Liver (tissue), 9 donors: ENCODE data around the gene HEXIM1. TPM values are rescaled to one million over a fixed set of nuclear protein-coding genes. Genes with fewer than 3 reads are reported as not detected.

ENCODE experiments used
- DNase-seq: peaks from one replicate; pipeline ENCODE4 v3.0.0-alpha.2; 2017; ENCODE audit warnings: low spot score
- H3K27ac ChIP-seq, 2 donors: one replicate each; pipeline ENCODE4 v1.7.0; 2013; ENCODE audit warnings: inconsistent platforms in 2 of 2, low read length in 2 of 2, control low read depth in 1 of 2, low read depth in 1 of 2, mild to moderate bottlenecking in 1 of 2
- H3K27me3 ChIP-seq, 4 donors: one replicate each; pipeline versions ENCODE4 v1.6.1 to v1.7.0; 2013; ENCODE audit warnings: low read length in 3 of 4, inconsistent platforms in 1 of 4, mild to moderate bottlenecking in 1 of 4, moderate library complexity in 1 of 4; ENCODE audit not compliant: control insufficient read depth in 4 of 4, insufficient read depth in 4 of 4
- H3K36me3 ChIP-seq, 4 donors: one replicate each; pipeline versions ENCODE4 v1.6.1 to v1.7.0; 2013; ENCODE audit warnings: low read length in 3 of 4, mild to moderate bottlenecking in 3 of 4, low read depth in 1 of 4, moderate library complexity in 1 of 4; ENCODE audit not compliant: control insufficient read depth in 4 of 4, insufficient read depth in 3 of 4
- H3K4me1 ChIP-seq, 4 donors: one replicate each; pipeline versions ENCODE4 v1.6.1 to v1.7.0; 2013; ENCODE audit warnings: low read length in 3 of 4, mild to moderate bottlenecking in 3 of 4, moderate library complexity in 1 of 4; ENCODE audit not compliant: control insufficient read depth in 4 of 4, insufficient read depth in 4 of 4
- H3K4me3 ChIP-seq, 3 donors: one replicate each; pipeline versions ENCODE4 v1.6.1 to v1.7.0; 2013; ENCODE audit warnings: low read length in 3 of 3, control low read depth in 1 of 3, low read depth in 1 of 3, mild to moderate bottlenecking in 1 of 3
- H3K9ac ChIP-seq, 2 donors: one replicate each; pipeline ENCODE4 v1.7.0; 2013; ENCODE audit warnings: low read length in 2 of 2, mild to moderate bottlenecking in 2 of 2, moderate library complexity in 2 of 2, control low read depth in 1 of 2, low read depth in 1 of 2
- H3K9me3 ChIP-seq, 4 donors: one replicate each; pipeline versions ENCODE4 v1.6.1 to v1.7.0; 2013; ENCODE audit warnings: low read length in 3 of 4; ENCODE audit not compliant: control insufficient read depth in 4 of 4
- CTCF ChIP-seq: fragments of 150-350 bp; IDR thresholded peaks from 2 replicates; pipeline ENCODE4 v1.5.1; 2017; ENCODE audit warnings: improper control_type of control experiment, low read depth, low read length; ENCODE audit not compliant: missing input control
- EGR1 ChIP-seq, 2 donors: IDR thresholded peaks; 2 replicates each; pipeline ENCODE4 v1.6.1; 2016 to 2018; ENCODE audit warnings: antibody characterized with exemption in 2 of 2, low read depth in 2 of 2
- FOXA1 ChIP-seq: IDR thresholded peaks from 2 replicates; pipeline ENCODE4 v1.6.1; 2016; ENCODE audit warnings: antibody characterized with exemption
- FOXA2 ChIP-seq: IDR thresholded peaks from 2 replicates; pipeline ENCODE4 v1.6.1; 2016; ENCODE audit warnings: antibody characterized with exemption
- GABPA ChIP-seq, 2 donors: IDR thresholded peaks in 1 of 2; conservative IDR thresholded peaks in 1 of 2; 2 replicates each; pipeline ENCODE4 v1.6.1; 2016; ENCODE audit warnings: antibody characterized with exemption in 2 of 2, mild to moderate bottlenecking in 1 of 2, moderate library complexity in 1 of 2
- HNF4A ChIP-seq, 2 donors: conservative IDR thresholded peaks; 2 replicates each; pipeline ENCODE4 v1.6.1; 2016; ENCODE audit warnings: antibody characterized with exemption in 2 of 2, mild to moderate bottlenecking in 2 of 2
- HNF4G ChIP-seq: IDR thresholded peaks from 2 replicates; pipeline ENCODE4 v1.6.1; 2016; ENCODE audit warnings: antibody characterized with exemption
- JUND ChIP-seq, 2 donors: IDR thresholded peaks; 2 replicates each; pipeline ENCODE4 v1.6.1; 2016; ENCODE audit warnings: antibody characterized with exemption in 2 of 2
- MAX ChIP-seq: IDR thresholded peaks from 2 replicates; pipeline ENCODE4 v1.6.1; 2016; ENCODE audit warnings: antibody characterized with exemption
- NR2F2 ChIP-seq: IDR thresholded peaks from 2 replicates; pipeline ENCODE4 v1.6.1; 2016; ENCODE audit warnings: antibody characterized with exemption
- RAD21 ChIP-seq, 2 donors: IDR thresholded peaks; 2 replicates each; pipeline ENCODE4 v1.6.1; 2016; ENCODE audit warnings: antibody characterized with exemption in 2 of 2, mild to moderate bottlenecking in 2 of 2
- RXRA ChIP-seq, 2 donors: IDR thresholded peaks; 2 replicates each; pipeline ENCODE4 v1.6.1; 2017 to 2018; ENCODE audit warnings: antibody characterized with exemption in 2 of 2, mild to moderate bottlenecking in 1 of 2
- SP1 ChIP-seq: IDR thresholded peaks from 2 replicates; pipeline ENCODE4 v1.6.1; 2018; ENCODE audit warnings: antibody characterized with exemption, mild to moderate bottlenecking
- TAF1 ChIP-seq: conservative IDR thresholded peaks from 2 replicates; pipeline ENCODE4 v1.6.1; 2016; ENCODE audit warnings: antibody characterized with exemption, mild to moderate bottlenecking
- YY1 ChIP-seq: IDR thresholded peaks from 2 replicates; pipeline ENCODE4 v1.6.1; 2016; ENCODE audit warnings: antibody characterized with exemption, mild to moderate bottlenecking
- WGBS: extraction: QIAGEN DNeasy Blood & Tissue Kit; methylation state at CpG from one replicate; pipeline ENCODE4 v1.1.7; 2013; 5-methylcytosine and 5-hydroxymethylcytosine counted together
- polyA plus RNA-seq, 2 donors: library from polyadenylated mRNA; stranded (reverse) in 1 of 2; unstranded in 1 of 2; fragments of 200-250 nt in 1 of 2; fragments of >200 nt in 1 of 2; fragmentation: Nextera tagmentation in 1 of 2; extraction: Ambion mirVana in 1 of 2; gene quantifications; one replicate each; pipeline versions ENCODE4 v1.2.1 to v1.2.3, GENCODE V29; 2013 to 2015
- total RNA-seq, 2 donors: library from RNA; depleted of rRNA; stranded (reverse); fragments of >200 nt; gene quantifications; one replicate each; pipeline ENCODE4 v1.2.3, GENCODE V29; 2014
- TF ChIP-seq, protein P1 (sequence below): IDR thresholded peaks from 2 replicates; pipeline ENCODE4 v1.6.1; 2016; ENCODE audit warnings: antibody characterized with exemption
- TF ChIP-seq, protein P2 (sequence below): IDR thresholded peaks from 2 replicates; pipeline ENCODE4 v1.6.1; 2016; ENCODE audit warnings: antibody characterized with exemption
- TF ChIP-seq, protein P3 (sequence below): IDR thresholded peaks from 2 replicates; pipeline ENCODE4 v1.6.1; 2016; ENCODE audit warnings: antibody characterized with exemption, mild to moderate bottlenecking
- donor health status: healthy.
- donor health status: healthy.
- donor health status: healthy.
- donor health status: healthy.
- donor health status: healthy.

Gene HEXIM1
- total and polyA plus RNA-seq, 4 donors: 7.4 to 14.3 (median 12.3) TPM

- no peaks in the 10 kb centered on the region for H3K9me3 ChIP-seq
- no peak overlapping the region for H3K4me3 ChIP-seq
- 88% methylated on average over 5 of the region's 5 CpGs for WGBS
- peaks cover 0 to 14% (median 0%) of the 10 kb centered on the region in 4 donors for H3K36me3 ChIP-seq
- no peak for TF ChIP-seq MAX
- TF ChIP-seq, protein P1, sequence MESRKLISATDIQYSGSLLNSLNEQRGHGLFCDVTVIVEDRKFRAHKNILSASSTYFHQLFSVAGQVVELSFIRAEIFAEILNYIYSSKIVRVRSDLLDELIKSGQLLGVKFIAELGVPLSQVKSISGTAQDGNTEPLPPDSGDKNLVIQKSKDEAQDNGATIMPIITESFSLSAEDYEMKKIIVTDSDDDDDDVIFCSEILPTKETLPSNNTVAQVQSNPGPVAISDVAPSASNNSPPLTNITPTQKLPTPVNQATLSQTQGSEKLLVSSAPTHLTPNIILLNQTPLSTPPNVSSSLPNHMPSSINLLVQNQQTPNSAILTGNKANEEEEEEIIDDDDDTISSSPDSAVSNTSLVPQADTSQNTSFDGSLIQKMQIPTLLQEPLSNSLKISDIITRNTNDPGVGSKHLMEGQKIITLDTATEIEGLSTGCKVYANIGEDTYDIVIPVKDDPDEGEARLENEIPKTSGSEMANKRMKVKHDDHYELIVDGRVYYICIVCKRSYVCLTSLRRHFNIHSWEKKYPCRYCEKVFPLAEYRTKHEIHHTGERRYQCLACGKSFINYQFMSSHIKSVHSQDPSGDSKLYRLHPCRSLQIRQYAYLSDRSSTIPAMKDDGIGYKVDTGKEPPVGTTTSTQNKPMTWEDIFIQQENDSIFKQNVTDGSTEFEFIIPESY: no peak
- no peak for TF ChIP-seq TAF1
- TF ChIP-seq HNF4A (conservative IDR thresholded peaks at IDR 0.05): no peak
- no peak for TF ChIP-seq EGR1 (IDR thresholded peaks at IDR 0.05; ENCODE audit: low read depth in 2 of 2)
- no peak for TF ChIP-seq RXRA (IDR thresholded peaks at IDR 0.05)
- TF ChIP-seq RAD21 (IDR thresholded peaks at IDR 0.05): no peak
- TF ChIP-seq JUND (IDR thresholded peaks at IDR 0.05): no peak
- TF ChIP-seq FOXA2: no peak
- TF ChIP-seq NR2F2: no peak
- no peak for TF ChIP-seq HNF4G
- TF ChIP-seq, protein P2, sequence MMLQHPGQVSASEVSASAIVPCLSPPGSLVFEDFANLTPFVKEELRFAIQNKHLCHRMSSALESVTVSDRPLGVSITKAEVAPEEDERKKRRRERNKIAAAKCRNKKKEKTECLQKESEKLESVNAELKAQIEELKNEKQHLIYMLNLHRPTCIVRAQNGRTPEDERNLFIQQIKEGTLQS: no peak
- TF ChIP-seq CTCF: no peak
- no peak for TF ChIP-seq YY1
- TF ChIP-seq GABPA (IDR thresholded peaks at IDR 0.05 in 1 of 2, conservative IDR thresholded peaks at IDR 0.05 in 1 of 2): no peak
- no peak for TF ChIP-seq FOXA1
- H3K27me3 ChIP-seq: no peaks in the 10 kb centered on the region
- no peak for DNase-seq
- H3K9ac ChIP-seq: no peak overlapping the region
- peak overlapping the region; percentile 58 to 81 for H3K27ac ChIP-seq
- H3K4me1 ChIP-seq: peaks cover 7 to 26% (median 21%) of the 10 kb centered on the region in 4 donors
Measured at GRCh38 chr17:45172232-45172540, 23.9 kb downstream of the HEXIM1 start.

DNA sequence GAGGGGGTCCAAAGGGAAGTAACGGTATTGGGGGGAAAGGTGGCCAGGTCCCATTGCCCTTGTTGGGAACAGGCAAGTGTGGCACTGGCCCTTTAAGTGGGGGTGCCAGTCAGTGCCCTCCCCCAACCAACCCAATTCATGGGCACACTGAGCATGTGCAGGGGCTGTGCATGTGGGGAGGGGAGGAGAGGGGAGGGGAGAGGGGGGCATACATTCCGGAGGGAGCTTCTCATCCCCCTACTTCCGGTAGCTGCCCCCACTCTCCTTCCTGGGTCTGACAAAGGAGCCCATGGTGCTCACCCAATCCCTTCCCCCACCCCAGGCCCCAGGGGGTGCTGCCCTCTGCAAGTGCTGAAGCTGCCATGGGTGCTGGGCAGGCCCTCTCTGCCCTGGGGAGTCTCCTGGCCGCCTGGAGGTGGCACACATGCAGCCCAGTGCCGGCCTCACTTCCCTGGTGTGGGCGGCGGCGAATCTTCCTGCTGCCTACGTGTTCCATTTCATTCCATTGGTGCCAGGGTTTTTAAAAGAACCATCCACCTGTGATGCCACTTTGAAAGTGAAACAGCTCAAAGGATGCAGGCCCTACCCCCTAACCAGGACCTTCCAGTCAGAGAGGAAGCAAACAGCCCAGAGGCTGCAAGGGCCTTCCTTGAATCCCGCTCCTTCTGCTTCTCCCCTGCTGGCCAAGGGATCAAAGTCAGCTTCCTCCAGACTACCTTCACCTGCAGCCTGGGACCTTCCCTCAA, 24.4 kb downstream of the HEXIM1 start:
- Histone ChIP-seq H3K9me3 (no peaks in the 10 kb centered on the region), H3K4me1 (peaks cover 7 to 26% (median 21%) of the 10 kb centered on the region in 4 donors), H3K36me3 (peaks cover 0 to 14% (median 0%) of the 10 kb centered on the region in 4 donors), H3K27me3 (no peaks in the 10 kb centered on the region), H3K27ac (peak overlapping the region; percentile 58 to 81), H3K9ac (peak overlapping the region in 1 of 2 donors; percentile 27), H3K4me3 (peak overlapping the region in 2 of 3 donors; percentile 1 to 26)
- 22% methylated on average over 10 of the region's 10 CpGs for WGBS
- TF ChIP-seq NR2F2 (no peak), RXRA (IDR thresholded peaks at IDR 0.05) (peak in 1 of 2 donors; percentile 32), RAD21 (IDR thresholded peaks at IDR 0.05) (no peak), MAX (peak; percentile 73), SP1 (no peak), FOXA2 (no peak), YY1 (peak; percentile 35), EGR1 (IDR thresholded peaks at IDR 0.05; ENCODE audit: low read depth in 2 of 2) (no peak), HNF4A (conservative IDR thresholded peaks at IDR 0.05) (peak in 1 of 2 donors; percentile 1)
- TF ChIP-seq, protein P2: no peak
- TF ChIP-seq, protein P3, sequence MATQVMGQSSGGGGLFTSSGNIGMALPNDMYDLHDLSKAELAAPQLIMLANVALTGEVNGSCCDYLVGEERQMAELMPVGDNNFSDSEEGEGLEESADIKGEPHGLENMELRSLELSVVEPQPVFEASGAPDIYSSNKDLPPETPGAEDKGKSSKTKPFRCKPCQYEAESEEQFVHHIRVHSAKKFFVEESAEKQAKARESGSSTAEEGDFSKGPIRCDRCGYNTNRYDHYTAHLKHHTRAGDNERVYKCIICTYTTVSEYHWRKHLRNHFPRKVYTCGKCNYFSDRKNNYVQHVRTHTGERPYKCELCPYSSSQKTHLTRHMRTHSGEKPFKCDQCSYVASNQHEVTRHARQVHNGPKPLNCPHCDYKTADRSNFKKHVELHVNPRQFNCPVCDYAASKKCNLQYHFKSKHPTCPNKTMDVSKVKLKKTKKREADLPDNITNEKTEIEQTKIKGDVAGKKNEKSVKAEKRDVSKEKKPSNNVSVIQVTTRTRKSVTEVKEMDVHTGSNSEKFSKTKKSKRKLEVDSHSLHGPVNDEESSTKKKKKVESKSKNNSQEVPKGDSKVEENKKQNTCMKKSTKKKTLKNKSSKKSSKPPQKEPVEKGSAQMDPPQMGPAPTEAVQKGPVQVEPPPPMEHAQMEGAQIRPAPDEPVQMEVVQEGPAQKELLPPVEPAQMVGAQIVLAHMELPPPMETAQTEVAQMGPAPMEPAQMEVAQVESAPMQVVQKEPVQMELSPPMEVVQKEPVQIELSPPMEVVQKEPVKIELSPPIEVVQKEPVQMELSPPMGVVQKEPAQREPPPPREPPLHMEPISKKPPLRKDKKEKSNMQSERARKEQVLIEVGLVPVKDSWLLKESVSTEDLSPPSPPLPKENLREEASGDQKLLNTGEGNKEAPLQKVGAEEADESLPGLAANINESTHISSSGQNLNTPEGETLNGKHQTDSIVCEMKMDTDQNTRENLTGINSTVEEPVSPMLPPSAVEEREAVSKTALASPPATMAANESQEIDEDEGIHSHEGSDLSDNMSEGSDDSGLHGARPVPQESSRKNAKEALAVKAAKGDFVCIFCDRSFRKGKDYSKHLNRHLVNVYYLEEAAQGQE: no peak
- DNase-seq: no peak
